Endothelial cell of umbilical vein (primary cell): ENCODE results near the gene LAX1.
A peak's percentile ranks its signal among the peaks of the same experiment; 100 is the strongest.

Experiments
- CTCF ChIP-seq, 2 donors: IDR thresholded peaks; 1 replicate in 1 of 2; 2 replicates in 1 of 2; pipeline ENCODE4 v1.5.1; 2011; ENCODE audit warnings: low read length in 2 of 2, mild to moderate bottlenecking in 2 of 2, moderate library complexity in 2 of 2, control low read depth in 1 of 2, inconsistent platforms in 1 of 2, low read depth in 1 of 2; ENCODE audit not compliant: insufficient read depth in 1 of 2; ENCODE audit errors: extremely low read depth in 1 of 2
- EZH2 ChIP-seq: IDR thresholded peaks from 2 replicates; pipeline ENCODE4 v1.6.1; 2012; ENCODE audit warnings: borderline replicate concordance, low read depth, mild to moderate bottlenecking, moderate library complexity, low read length, inconsistent platforms; ENCODE audit not compliant: severe bottlenecking
- FOS ChIP-seq: IDR thresholded peaks from 2 replicates; pipeline ENCODE4 v1.6.1; 2011; ENCODE audit warnings: mild to moderate bottlenecking, low read length, moderate library complexity, borderline replicate concordance; ENCODE audit not compliant: insufficient read depth
- GATA2 ChIP-seq: IDR thresholded peaks from 2 replicates; pipeline ENCODE4 v1.7.0; 2011; ENCODE audit warnings: low read depth, mild to moderate bottlenecking, moderate library complexity, mixed read lengths, low read length; ENCODE audit not compliant: insufficient read length, insufficient read depth
- JUN ChIP-seq: IDR thresholded peaks from 2 replicates; pipeline ENCODE4 v1.6.1; 2011; ENCODE audit warnings: borderline replicate concordance, low read depth; ENCODE audit not compliant: insufficient read length, insufficient read depth
- MYC ChIP-seq: IDR thresholded peaks from one replicate; pipeline ENCODE4 v1.6.1; 2011; ENCODE audit warnings: mild to moderate bottlenecking, low read depth, low read length
- POLR2A ChIP-seq: IDR thresholded peaks from 2 replicates; pipeline ENCODE4 v1.6.1; 2012; ENCODE audit warnings: low read depth, mild to moderate bottlenecking, control low read depth, low read length
- POLR2AphosphoS5 ChIP-seq: IDR thresholded peaks from 2 replicates; pipeline ENCODE4 v1.6.1; 2012; ENCODE audit warnings: low read depth, mild to moderate bottlenecking, control low read depth, low read length, moderate library complexity; ENCODE audit not compliant: insufficient read depth

GRCh38 chr1:203742436-203742835 lies 22.5 kb upstream of the LAX1 start:
- TF ChIP-seq FOS (peak; percentile 32), CTCF (IDR thresholded peaks at IDR 0.05; ENCODE audit: extremely low read depth in 1 of 2, insufficient read depth in 1 of 2, low read depth in 1 of 2, low read length in 2 of 2) (no peak), POLR2A (no peak), POLR2AphosphoS5 (no peak), EZH2 (no peak), MYC (no peak), JUN (no peak), GATA2 (no peak)
